Adipose tissue (tissue), 3 donors: ENCODE data around the gene LPCAT2. TPM values are rescaled to one million over a fixed set of nuclear protein-coding genes. Genes with fewer than 3 reads are reported as not detected.

Source experiments
- H3K27ac ChIP-seq: one replicate; pipeline ENCODE4 v1.5.1; 2013; ENCODE audit warnings: low read depth, low read length
- WGBS, 3 donors: extraction: QIAGEN DNeasy Blood & Tissue Kit; methylation state at CpG; one replicate each; pipeline ENCODE4 v1.1.7; 2013; 5-methylcytosine and 5-hydroxymethylcytosine counted together
- polyA plus RNA-seq, 3 donors: library from polyadenylated mRNA; stranded (reverse); fragments of 200-250 nt; gene quantifications; one replicate each; pipeline ENCODE4 v1.2.3, GENCODE V29; 2013
- donor health status: healthy with polysubstance abuse.
- donor health status: Bipolar disorder and iron deficiency.
- donor health status: healthy.

The LPCAT2 gene
- polyA plus RNA-seq, 3 donors = 2.0 to 5.6 (median 4.3) TPM

DNA sequence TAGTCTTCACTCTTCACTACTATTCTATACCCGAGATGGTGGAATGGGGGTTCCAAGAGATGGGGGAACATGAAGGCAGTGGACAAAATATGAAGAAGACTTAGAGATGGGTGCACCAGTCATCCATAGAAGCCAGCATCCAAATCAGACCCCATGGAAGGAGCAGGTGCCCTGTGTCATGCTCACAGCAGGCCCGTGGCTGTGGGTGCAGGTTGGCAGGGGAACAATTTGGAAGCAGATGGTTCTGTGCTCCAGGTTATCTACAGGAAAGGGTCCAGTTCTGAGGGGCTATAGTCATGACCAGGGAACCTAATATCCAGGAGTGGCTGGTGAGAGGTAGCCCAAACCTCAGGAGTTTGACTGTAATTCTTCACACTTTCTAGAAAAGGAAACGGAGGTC, 9.6 kb upstream of the LPCAT2 start:
- WGBS, 3 donors = 60 to 75% (median 70%) methylated on average over 3 of the region's 3 CpGs
- H3K27ac ChIP-seq = no peak overlapping the region

DNA sequence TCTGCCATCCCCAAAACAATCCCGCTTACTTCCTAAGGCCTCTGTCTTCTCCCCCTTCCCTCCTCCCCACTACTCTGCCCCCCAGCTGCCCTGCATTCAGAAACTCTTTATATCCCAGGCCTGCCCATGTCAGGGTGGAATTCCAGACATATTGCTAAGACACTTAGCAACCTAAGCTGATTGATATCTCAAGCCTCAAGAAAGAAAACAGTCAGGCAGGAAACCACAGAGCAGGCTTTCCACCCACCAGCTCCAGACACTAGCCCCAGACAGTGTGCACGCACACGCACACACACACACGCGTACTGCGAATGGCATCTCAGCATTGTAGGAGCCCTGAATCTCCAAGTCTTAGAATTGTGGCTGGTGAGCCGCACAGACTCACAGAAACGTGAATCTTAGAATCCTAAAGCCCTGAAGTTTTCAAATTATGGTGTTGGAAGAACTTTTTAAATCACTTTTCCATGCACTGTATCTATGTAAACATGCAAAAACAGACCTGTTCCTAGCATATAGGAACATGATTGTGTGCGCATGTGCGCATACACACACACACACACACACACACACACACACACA, 8.8 kb upstream of the LPCAT2 start:
- no peak overlapping the region for H3K27ac ChIP-seq
- 51 to 84% (median 56%) methylated on average over 10 of the region's 10 CpGs for WGBS, 3 donors

DNA sequence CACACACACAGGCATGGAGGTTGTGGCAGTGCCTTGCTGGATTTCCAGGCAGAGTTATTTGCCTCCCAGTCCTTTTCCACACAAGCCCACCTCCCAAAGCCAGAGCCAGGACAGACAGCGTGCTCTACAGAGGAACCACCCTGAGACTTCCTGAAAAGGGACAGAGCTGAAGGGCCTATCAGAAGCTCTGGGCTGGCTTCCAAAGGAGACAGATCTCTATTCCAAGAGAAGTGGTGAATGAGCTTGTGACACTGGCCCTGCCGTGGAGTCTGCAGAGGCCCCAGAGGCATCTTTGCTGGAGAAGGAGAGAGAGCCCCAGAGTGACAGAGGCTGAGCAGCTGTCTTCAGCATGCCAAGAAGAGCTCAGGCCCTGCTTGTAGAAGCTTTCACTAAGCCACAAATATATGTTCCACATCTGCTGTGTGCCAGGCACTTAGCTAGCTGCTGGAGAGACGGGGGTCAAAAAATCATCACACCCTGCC, 8.3 kb upstream of the LPCAT2 start:
- H3K27ac ChIP-seq = no peak overlapping the region
- 27 to 64% (median 35%) methylated on average over 3 of the region's 3 CpGs for WGBS, 3 donors

DNA sequence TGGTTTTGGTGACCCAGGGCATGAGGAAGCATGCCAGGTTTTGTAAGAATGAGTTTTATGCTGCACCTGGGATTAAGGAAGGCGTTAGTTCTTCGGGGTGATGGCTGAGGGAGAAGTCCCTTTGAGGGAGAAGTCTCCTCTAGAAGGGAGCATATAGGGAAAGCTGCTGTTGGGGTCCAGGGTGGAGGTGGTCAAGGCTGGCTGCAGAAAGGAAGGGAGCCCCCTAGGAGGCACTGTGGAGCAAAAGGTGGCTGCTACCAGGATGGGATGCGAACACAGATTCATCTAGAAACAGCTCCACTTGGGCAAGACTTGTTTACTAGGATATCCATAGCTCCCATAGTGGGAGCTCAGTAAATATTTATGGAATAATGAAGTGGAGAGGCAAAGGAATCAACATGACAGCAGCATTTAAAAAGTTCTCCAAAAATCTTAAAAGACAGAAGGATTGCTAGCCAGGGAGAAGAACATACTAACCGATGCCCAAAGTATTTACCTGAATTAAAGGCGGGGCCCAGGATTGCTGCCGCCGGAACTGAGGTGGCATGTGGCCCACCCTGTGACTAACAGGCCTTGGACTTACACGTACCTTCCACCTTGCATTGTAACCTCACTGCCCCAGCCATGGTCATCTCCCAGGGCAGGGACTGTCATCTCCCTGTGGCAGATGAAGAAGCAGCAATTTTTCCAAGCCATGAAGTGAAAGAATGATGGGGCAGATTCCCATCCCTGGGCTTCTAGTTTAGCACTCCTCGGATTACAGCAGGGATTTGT, 7.1 kb upstream of the LPCAT2 start:
- WGBS, 3 donors = 82 to 89% (median 83%) methylated on average over 9 of the region's 9 CpGs
- no peak overlapping the region for H3K27ac ChIP-seq

DNA sequence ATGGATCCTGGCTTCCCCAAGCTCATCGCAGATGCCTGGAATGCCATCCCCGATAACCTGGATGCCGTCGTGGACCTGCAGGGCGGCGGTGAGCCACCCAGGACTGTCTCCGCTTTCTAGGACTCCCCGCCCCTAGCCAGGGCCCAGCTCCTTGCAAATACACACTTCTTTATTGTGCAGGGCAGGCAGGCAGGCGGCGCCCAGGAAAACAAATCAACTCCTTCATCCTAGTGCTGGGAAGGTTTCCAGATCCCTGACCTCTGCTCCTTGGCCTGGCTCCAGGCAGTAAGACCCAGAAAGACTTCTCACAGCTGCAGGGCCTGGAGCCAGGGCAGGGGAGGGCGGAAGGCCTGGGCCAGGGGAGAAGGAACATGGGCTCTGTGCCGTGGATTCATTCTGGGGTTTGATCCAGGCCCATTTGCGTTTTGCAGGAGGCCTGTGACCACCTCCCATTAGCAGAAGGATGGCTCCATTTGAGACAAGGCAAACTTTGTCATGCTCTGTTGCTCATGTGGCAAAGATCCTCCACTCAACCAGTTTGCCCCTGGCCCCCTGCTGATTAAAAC, 6.0 kb upstream of the LPCAT2 start:
- H3K27ac ChIP-seq = no peak overlapping the region
- 9 to 53% (median 38%) methylated on average over 13 of the region's 13 CpGs for WGBS, 3 donors

DNA sequence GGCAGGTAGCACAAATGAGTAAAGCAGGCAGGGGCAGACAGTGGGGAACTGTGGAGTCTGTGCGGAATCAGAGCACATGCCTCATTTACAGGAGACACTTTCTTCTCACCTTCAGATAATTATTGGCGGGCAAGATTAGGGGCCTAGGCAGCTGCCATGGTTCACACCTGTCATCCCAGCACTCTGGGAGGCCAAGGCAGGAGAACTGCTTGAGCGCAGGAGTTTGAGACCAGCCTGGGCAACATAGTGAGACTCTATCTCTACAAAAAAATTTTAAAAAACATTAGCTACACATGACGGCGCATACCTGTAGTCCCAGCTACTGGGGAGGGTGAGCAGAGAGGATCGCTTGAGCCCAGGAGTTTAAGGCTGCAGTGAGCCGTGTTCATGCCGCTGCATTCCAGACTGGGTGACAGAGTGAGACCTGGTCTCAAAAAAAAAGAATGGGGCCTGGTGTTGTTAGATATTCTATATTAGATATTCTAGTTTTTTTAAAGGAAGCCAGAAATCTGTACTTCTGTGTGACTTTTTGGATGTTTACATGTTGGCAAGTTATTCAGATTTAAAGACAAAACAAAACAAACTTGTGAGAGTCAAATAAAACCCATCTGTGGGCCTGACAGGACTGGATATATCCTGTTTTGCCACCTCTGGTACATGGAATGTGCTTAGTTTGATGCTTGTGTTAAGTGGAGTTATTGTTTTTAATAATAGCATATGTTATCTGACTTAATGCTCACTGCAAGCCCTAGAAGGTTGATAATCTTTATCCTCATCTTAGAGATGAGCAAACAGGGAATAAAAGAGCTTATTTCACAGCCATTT, 4.9 kb upstream of the LPCAT2 start:
- no peak overlapping the region for H3K27ac ChIP-seq
- 79 to 98% (median 97%) methylated on average over 8 of the region's 8 CpGs for WGBS, 3 donors

DNA sequence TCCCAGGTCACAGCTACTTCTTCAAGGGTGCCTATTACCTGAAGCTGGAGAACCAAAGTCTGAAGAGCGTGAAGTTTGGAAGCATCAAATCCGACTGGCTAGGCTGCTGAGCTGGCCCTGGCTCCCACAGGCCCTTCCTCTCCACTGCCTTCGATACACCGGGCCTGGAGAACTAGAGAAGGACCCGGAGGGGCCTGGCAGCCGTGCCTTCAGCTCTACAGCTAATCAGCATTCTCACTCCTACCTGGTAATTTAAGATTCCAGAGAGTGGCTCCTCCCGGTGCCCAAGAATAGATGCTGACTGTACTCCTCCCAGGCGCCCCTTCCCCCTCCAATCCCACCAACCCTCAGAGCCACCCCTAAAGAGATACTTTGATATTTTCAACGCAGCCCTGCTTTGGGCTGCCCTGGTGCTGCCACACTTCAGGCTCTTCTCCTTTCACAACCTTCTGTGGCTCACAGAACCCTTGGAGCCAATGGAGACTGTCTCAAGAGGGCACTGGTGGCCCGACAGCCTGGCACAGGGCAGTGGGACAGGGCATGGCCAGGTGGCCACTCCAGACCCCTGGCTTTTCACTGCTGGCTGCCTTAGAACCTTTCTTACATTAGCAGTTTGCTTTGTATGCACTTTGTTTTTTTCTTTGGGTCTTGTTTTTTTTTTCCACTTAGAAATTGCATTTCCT, 3.4 kb upstream of the LPCAT2 start:
- H3K27ac ChIP-seq = no peak overlapping the region
- 93 to 97% (median 95%) methylated on average over 10 of the region's 10 CpGs for WGBS, 3 donors

DNA sequence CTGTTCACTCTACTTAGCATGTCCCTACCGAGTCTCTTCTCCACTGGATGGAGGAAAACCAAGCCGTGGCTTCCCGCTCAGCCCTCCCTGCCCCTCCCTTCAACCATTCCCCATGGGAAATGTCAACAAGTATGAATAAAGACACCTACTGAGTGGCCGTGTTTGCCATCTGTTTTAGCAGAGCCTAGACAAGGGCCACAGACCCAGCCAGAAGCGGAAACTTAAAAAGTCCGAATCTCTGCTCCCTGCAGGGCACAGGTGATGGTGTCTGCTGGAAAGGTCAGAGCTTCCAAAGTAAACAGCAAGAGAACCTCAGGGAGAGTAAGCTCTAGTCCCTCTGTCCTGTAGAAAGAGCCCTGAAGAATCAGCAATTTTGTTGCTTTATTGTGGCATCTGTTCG, 2.8 kb upstream of the LPCAT2 start:
- WGBS, 3 donors = 81 to 89% (median 86%) methylated on average over 7 of the region's 7 CpGs

DNA sequence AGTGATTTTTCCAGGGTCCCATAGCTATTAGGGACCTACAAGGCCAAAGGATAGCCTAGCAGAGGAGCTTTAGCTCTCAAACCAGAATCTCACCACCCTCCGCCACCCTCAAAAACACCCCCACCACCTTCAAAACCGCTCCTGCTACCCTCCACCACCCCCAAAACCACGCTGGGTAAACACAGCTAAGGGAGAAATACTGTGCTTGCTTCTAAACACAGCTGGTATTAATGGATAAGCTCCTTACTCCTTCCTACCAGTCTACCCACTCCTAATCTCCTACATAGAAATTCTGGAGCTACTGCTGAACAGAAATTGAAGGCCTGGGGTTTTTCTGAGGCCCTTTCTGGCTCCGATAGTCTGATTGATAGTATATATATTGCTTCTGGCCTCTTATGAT, 2.2 kb upstream of the LPCAT2 start:
- no peak overlapping the region for H3K27ac ChIP-seq
- WGBS, 3 donors = 49 to 70% (median 58%) methylated on average over 4 of the region's 4 CpGs

More for the DNA sequence above, 2.8 kb upstream of the LPCAT2 start:
- H3K27ac ChIP-seq = no peak overlapping the region

DNA sequence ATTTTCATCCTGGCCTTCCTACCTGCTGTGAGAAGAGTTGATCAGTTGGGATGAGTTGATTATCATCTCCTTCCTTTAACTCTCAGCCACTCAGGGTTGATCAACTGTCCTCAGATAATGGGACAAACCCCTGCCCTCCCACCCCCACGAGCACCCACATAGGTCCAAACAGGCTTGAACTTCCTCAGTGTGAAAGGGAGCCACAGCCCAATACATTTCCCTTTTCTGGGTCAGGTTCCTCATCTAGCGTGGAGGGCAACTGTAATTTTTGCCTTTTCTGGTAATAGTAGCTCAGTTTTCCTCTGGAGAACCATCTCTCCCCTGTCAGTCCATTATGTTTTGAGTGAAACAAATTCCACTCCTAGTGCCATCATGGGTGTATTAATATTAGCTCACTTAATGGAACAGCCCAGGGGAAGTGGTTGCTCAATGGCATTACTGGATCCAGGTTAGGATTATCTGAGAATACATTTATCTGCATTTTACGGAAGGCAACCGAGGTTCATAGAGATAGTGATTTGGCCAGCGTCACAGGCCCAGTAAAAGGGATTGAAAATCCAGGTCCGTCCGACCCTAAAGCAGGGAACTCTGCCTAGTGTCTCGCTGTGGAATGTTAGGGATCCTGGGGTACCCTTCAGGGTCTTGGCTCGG, 476 bp upstream of the LPCAT2 start:
- H3K27ac ChIP-seq = no peak overlapping the region
- 56 to 57% (median 57%) methylated on average over 9 of the region's 9 CpGs for WGBS, 3 donors

DNA sequence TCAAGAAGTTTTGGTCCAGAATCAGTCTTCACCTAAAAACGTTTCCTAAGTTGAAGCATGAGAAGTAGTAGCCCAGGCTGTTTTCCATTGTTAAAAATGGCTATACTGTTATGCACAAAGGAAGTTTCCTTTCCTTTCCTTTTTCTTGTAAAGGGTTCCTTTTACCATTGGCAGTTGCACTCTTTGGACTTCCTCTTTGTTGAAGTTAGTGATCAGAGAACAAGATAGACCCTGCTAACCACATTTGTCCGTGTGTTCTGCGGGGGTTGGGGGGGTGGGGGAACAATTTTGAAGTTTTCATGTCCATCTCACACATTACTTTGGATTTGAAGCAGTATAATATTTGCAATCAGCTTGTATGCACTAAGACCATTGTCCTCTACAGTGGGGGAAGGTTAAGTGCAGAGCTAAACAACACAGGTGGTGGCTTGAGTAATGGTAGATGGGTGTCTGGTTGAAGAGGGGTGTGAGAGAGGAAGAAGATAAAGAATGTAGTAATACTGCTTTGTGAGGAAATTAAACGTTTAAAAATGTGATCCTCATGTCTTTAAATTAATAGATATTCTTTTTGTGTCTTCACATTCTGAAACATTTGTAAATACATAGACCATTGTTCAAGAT, 1.4 kb downstream of the LPCAT2 start:
- H3K27ac ChIP-seq = no peak overlapping the region
- WGBS, 3 donors = 39 to 47% (median 40%) methylated on average over 4 of the region's 4 CpGs

DNA sequence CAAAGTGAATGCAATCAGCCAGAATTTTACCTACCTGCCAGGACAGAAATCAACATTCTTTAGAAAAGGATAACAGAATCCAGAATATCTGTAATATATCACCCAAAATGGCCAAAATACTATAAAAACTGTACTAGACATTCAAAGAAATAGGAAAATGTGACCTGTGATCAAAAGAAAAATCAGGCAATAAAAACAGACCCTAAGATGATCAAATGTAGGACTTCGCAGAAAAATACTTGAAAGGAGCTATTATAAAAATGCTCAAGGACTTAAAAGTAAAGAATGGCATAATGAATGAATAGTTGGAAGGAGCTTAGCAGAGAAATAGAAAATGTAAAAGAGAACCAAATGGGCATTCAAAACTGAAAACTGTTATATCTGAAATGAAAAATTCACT, 4.1 kb downstream of the LPCAT2 start:
- H3K27ac ChIP-seq = no peak overlapping the region
- 98 to 99% (median 98%) methylated on average over 1 of the region's 1 CpG for WGBS, 3 donors

DNA sequence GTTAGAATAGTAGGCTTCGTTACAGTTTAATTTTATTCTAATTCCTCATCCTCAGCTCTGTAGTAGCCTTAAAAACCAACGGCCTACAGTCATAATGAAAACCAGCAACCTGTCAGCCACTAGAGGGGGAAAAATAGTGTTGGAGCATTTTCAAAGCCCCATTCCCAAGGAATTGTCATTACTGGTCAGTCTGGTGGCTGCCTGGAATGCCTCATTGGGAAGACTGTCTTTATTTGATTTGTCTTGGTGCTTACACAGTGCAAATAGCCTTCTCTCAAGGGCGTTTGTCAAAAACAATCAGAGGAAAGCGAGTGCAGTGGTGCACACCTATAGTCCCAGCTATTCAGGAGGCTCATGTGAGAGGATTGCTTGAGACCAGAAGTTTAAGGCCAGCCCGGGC, 4.7 kb downstream of the LPCAT2 start:
- 80 to 94% (median 93%) methylated on average over 5 of the region's 5 CpGs for WGBS, 3 donors
- no peak overlapping the region for H3K27ac ChIP-seq

DNA sequence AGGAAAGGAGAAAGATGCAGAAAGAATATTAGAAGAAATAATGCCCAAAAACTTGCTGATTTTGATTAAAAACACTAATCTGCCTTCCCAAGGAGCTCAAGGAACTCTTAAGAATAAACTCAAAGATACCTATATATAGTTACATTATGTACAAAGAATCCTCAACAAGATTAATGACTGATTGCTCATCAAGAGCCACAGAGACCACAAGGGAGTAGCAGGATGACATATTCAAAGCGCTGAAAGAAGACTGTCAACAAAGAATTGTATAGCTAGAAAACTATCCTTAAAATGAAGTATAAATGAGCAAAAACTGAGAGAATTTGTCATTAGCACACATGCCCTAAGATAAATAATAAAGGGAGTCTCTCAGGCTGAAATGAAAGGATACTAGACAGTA, 6.2 kb downstream of the LPCAT2 start:
- WGBS, 3 donors = 92 to 100% (median 99%) methylated on average over 1 of the region's 1 CpG
- no peak overlapping the region for H3K27ac ChIP-seq

DNA sequence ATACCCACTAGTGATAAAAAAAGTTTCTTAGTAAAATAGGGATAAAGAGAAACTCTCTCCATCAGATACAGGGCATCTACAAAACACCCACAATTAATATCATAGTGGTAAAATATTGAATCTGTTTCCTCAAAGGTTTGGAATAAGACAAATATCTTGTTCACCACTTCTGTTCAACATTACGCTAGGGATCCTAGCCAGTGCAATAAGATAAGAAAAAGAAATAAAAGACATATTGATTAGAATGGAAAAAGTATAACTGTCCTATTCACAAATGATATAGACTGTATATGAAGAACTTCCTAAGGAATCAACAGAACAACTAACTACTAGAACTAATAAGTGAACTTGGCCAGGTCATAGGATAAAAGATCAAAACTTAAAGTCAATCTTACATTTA, 12.9 kb downstream of the LPCAT2 start:
- H3K27ac ChIP-seq = no peak overlapping the region
- 0 to 39% (median 1%) methylated on average over 1 of the region's 1 CpG for WGBS, 3 donors

DNA sequence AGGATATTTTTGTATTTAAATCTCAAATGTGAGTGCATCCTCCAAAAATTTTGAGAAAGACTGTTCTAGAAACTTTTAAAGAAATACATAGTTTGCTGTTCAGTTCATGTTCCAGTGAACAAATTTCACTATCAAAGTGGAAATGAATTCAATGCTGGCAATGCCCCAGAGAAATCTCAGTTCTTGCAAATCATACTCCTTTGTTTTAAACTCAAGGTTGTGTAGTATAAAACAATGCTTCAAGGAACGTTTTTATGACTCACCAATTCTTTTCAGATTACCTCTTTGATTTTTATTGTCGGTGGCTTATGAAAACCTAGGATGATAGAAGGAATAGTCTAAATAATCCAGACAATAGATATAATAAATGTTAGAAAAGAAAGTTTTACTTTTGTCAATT, 17.6 kb downstream of the LPCAT2 start:
- 30 to 50% (median 43%) methylated on average over 2 of the region's 2 CpGs for WGBS, 3 donors
- H3K27ac ChIP-seq = no peak overlapping the region

DNA sequence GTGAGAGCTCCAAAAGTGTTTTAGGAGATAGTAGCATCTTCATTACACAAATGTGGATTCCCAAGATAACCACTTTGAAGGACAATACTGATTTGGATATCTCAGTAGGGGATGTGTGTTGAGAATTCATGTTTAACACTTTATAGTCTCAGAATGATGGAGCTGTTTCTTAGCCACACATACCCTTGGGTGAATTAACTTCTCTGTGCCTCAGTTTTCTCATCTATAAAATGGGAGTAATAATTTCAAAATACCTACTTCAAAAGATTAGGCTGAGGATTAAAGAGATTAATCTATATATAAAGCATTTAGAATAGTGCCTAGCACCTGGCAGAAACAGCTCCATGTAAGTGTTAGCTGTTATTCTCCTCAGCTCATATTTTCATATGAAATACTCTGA, 19.0 kb downstream of the LPCAT2 start:
- H3K27ac ChIP-seq = no peak overlapping the region

DNA sequence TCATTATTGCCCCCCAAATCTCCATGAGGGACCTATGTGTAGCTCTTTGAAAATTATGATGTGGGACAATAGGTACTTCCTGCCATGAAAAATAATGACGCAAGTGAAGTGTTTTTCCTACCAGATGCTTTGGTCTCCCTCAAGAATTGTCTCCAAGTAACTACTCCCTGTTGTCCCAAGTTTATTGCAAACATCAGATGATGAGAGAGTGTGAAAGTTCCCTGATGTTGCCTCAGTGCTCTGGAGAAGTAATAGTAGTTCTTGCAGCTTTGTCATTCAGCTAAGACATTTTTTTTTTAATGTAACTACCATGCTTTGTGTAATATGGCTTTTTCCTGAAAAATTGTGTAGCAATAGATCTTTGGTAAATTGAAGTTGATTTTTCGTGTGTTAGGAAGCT, 20.1 kb downstream of the LPCAT2 start:
- H3K27ac ChIP-seq = no peak overlapping the region
- 27 to 80% (median 35%) methylated on average over 2 of the region's 2 CpGs for WGBS, 3 donors
